ENCODE data around the gene P4HA1. TPM values are rescaled to one million over a fixed set of nuclear protein-coding genes. Genes with fewer than 3 reads are reported as not detected.
"Not testable (repeated sequence)": the region's sequence is repeated elsewhere in the genome, so short reads cannot be mapped to it uniquely, and the experiment has no call there.

P4HA1 gene
- total RNA-seq, 4 donors from 2014 or later = 16.7 to 25.0 (median 19.2) TPM

GRCh38 chr10:73021538-73022164, 75.0 kb downstream of the P4HA1 start:
- H3K4me3 ChIP-seq; DNase-seq (ENCODE audit: extremely low spot score); H3K9me3 ChIP-seq; intact Hi-C loops (cut with DNase I); H3K27ac ChIP-seq (replicated peaks in 1 of 4); H3K27me3 ChIP-seq: not testable (repeated sequence)
- H3K36me3 ChIP-seq = peaks cover 11 to 49% (median 12%) of the 10 kb centered on the region in 4 donors
- WGBS = 97% methylated on average over 5 of the region's 6 CpGs
- peaks cover 13 to 26% (median 16%) of the 10 kb centered on the region in 4 donors for H3K4me1 ChIP-seq

DNA sequence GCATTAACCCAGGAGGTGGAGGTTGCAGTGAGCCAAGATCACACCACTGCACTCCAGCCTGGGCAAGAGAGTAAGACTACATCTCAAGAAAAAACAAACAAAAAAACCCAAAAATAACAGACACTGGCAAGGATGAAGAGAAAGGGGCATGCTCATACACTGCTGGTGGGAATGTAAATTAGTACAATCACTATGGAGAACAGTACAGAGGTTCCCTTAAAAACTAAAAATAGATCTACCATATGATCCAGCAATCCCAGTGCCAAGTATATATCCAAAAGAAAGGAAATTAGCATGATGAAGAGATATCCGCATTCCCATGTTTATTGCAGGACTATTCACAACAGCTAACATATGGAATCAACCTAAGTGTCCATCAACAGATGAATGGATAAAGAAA, 75.6 kb downstream of the P4HA1 start:
- Histone ChIP-seq H3K27me3 (no peaks in the 10 kb centered on the region), H3K36me3 (peaks cover 17 to 55% (median 17%) of the 10 kb centered on the region in 4 donors), H3K4me3 (no peak overlapping the region), H3K27ac (replicated peaks in 1 of 4) (no peak overlapping the region), H3K9me3 (no peaks in the 10 kb centered on the region), H3K4me1 (peaks cover 13 to 26% (median 16%) of the 10 kb centered on the region in 4 donors)
- DNase-seq (ENCODE audit: extremely low spot score) = no peak
- intact Hi-C loops (cut with DNase I) = no loop called here
- TF ChIP-seq POLR2A (IDR thresholded peaks at IDR 0.05; ENCODE audit: low read depth) = no peak
- no peak for TF ChIP-seq POLR2AphosphoS5 (IDR thresholded peaks at IDR 0.05)
- no peak for TF ChIP-seq EP300 (IDR thresholded peaks at IDR 0.05)
- TF ChIP-seq CTCF (IDR thresholded peaks at IDR 0.05) = no peak
- WGBS = 70% methylated on average over 1 of the region's 1 CpG

DNA sequence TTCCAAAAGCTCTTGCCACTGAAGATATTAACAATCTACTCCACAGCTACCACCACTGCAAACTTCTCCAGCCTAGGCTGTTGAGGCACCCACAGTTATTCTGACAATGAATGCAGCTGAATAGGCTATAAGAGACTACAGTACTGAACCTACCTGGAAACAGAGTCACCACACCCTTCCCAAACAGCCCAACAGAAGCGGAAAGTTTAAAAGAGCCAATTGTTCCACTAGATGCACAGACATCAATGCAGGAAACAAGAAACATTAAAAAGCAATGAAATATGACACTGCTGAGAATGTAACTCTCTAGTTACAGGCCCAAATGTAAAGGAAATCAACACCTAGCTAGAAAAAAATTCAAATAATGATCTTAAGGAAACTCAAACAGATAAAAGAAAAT, 77.6 kb downstream of the P4HA1 start:
- Histone ChIP-seq H3K27me3 (no peaks in the 10 kb centered on the region), H3K36me3 (peaks cover 17 to 72% (median 31%) of the 10 kb centered on the region in 4 donors), H3K27ac (replicated peaks in 1 of 4) (no peak overlapping the region), H3K4me1 (peaks cover 13 to 32% (median 16%) of the 10 kb centered on the region in 4 donors), H3K9me3 (no peaks in the 10 kb centered on the region), H3K4me3 (no peak overlapping the region)
- intact Hi-C loops (cut with DNase I) = no loop called here
- TF ChIP-seq EP300 (IDR thresholded peaks at IDR 0.05) (no peak), POLR2AphosphoS5 (IDR thresholded peaks at IDR 0.05) (no peak), POLR2A (IDR thresholded peaks at IDR 0.05; ENCODE audit: low read depth) (no peak), CTCF (IDR thresholded peaks at IDR 0.05) (no peak)
- 88% methylated on average over 1 of the region's 1 CpG for WGBS
- no peak for DNase-seq (ENCODE audit: extremely low spot score)

DNA sequence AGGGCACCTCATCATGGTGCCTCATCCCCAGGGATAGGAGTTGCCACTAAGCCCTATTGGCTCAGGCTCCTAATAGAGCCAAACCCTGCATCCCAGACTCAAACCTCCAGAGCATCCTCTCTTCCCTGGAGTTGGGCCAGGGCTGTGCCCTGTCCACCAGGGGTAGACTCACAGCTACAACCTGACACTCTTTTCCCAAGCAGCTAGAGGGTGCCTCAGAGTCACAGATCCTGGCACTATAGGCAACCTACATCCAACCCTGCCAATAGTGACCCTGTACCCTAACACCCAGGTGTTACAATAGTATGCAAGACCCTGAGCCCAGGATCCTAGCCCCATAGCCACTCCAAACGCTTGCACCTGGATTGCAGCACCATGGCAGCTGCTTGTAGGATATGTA, 78.0 kb downstream of the P4HA1 start:
- H3K9me3 ChIP-seq = no peaks in the 10 kb centered on the region
- intact Hi-C loops (cut with DNase I) = no loop called here
- H3K36me3 ChIP-seq = peaks cover 17 to 71% (median 33%) of the 10 kb centered on the region in 4 donors
- no peak for TF ChIP-seq POLR2A (IDR thresholded peaks at IDR 0.05; ENCODE audit: low read depth)
- TF ChIP-seq EP300 (IDR thresholded peaks at IDR 0.05) = no peak
- TF ChIP-seq CTCF (IDR thresholded peaks at IDR 0.05) = no peak
- TF ChIP-seq POLR2AphosphoS5 (IDR thresholded peaks at IDR 0.05) = no peak
- H3K27me3 ChIP-seq = no peaks in the 10 kb centered on the region
- H3K27ac ChIP-seq (replicated peaks in 1 of 4) = no peak overlapping the region
- H3K4me1 ChIP-seq = peaks cover 13 to 32% (median 16%) of the 10 kb centered on the region in 4 donors
- no peak overlapping the region for H3K4me3 ChIP-seq
- WGBS = 83% methylated on average over 1 of the region's 1 CpG
- DNase-seq (ENCODE audit: extremely low spot score) = no peak

DNA sequence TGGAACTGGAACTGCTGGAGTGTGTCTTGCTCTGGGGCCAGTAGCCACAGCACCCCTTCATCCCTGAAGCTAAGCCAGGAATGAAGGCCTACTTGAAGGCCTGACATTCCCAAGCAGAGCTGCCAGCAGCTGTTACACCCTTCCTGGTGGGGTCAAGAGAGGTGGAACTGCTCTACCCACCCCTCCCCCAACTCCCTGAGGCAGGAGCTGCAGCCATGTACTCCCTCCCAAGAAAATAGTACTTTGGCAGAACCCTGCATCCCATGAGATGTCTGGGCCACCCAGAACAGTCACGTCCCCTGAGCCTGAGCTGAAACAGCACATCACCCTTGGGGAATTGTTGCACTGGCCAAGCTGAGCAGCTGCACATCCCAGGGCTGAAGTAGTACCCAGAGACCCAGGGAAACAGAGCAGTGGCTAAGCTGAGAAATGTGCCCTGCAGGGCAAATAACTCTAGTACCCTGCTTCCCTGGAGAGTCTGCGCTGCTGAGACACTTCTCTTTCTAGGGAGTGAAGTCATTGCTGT, 78.6 kb downstream of the P4HA1 start:
- Histone ChIP-seq H3K4me1 (peaks cover 13 to 32% (median 16%) of the 10 kb centered on the region in 4 donors), H3K9me3 (no peaks in the 10 kb centered on the region), H3K27ac (replicated peaks in 1 of 4) (no peak overlapping the region), H3K4me3 (no peak overlapping the region), H3K27me3 (no peaks in the 10 kb centered on the region), H3K36me3 (peaks cover 23 to 72% (median 35%) of the 10 kb centered on the region in 4 donors)
- TF ChIP-seq POLR2AphosphoS5 (IDR thresholded peaks at IDR 0.05) (no peak), EP300 (IDR thresholded peaks at IDR 0.05) (no peak), POLR2A (IDR thresholded peaks at IDR 0.05; ENCODE audit: low read depth) (no peak), CTCF (IDR thresholded peaks at IDR 0.05) (no peak)
- WGBS = no CpG with 5 or more reads among the region's 2 CpGs
- DNase-seq (ENCODE audit: extremely low spot score) = no peak
- intact Hi-C loops (cut with DNase I) = no loop called here

All from esophagus muscularis mucosa (tissue), 4 donors.